GM12878 (cell line): Measurements from ENCODE around the gene TBCD. TPM values are rescaled to one million over a fixed set of nuclear protein-coding genes. Genes with fewer than 3 reads are reported as not detected.
A peak's percentile ranks its signal among the peaks of the same experiment; 100 is the strongest.

Experiments
- ATAC-seq: fragments of 200-7000 bp; cut with Tn5 transposase; 3 replicates; pipeline ENCODE4 v1.9.1; 2020; ENCODE audit warnings: mild to moderate bottlenecking, moderate library complexity
- BruUV-seq: library from RNA; stranded (reverse); fragments of 400-500 nt; replicated peaks from 2 replicates; lab custom pipeline; 2021; lab: Mats Ljungman, UMichigan
- CTCF ChIA-PET: fragments of 300-600 bp; sonication (Branson Sonifier 250); formaldehyde crosslinking; extraction: SDS; loops from one replicate; lab custom pipeline; 2021; ENCODE audit warnings: inconsistent platforms; lab: Yijun Ruan, JAX
- POLR2A ChIA-PET: fragments of 350-600 bp; formaldehyde crosslinking; extraction: SDS; loops from one replicate; lab custom pipeline; 2021; ENCODE audit warnings: inconsistent platforms; lab: Charles Lee
- RAD21 ChIA-PET: fragments of 300-600 bp; sonication (Branson Sonifier 250); formaldehyde crosslinking; loops from one replicate; lab custom pipeline; 2023; ENCODE audit warnings: antibody characterized with exemption; ENCODE audit not compliant: unreplicated experiment; lab: Charles Lee
- SMC1A ChIA-PET: fragments of 300-600 bp; sonication (Branson Sonifier 250); formaldehyde crosslinking; loops from one replicate; lab custom pipeline; 2023; ENCODE audit not compliant: unreplicated experiment, uncharacterized antibody; lab: Charles Lee
- DNase-seq: peaks from one replicate; pipeline ENCODE4 v3.0.0-alpha.2; 2011; ENCODE audit warnings: low read depth, low spot score
- FAIRE-seq: peaks from 3 replicates; lab custom pipeline; 2011; peaks lifted over from hg19 to GRCh38; lab: Jason Lieb, UNC
- H2AFZ ChIP-seq: 2 replicates; pipeline ENCODE4 v1.6.0; 2011; ENCODE audit warnings: low read depth, low read length, control low read depth; ENCODE audit not compliant: control insufficient read depth
- H3K27ac ChIP-seq: 2 replicates; pipeline ENCODE4 v1.5.1; 2011; ENCODE audit warnings: control low read depth; ENCODE audit not compliant: control insufficient read depth, insufficient read depth
- H3K27me3 ChIP-seq, 2 experiments: replicated peaks in 1 of 2; 2 replicates each; pipeline versions ENCODE4 v1.6.0 to v1.6.1; 2011; ENCODE audit warnings: low read length in 1 of 2; ENCODE audit not compliant: control insufficient read depth in 2 of 2, insufficient read depth in 2 of 2
- H3K36me3 ChIP-seq, 2 experiments: 2 replicates each; pipeline ENCODE4 v1.5.1; 2011; ENCODE audit warnings: low read length in 1 of 2; ENCODE audit not compliant: control insufficient read depth in 2 of 2, insufficient read depth in 2 of 2
- H3K4me1 ChIP-seq: 2 replicates; pipeline ENCODE4 v1.6.1; 2011; ENCODE audit warnings: mild to moderate bottlenecking, low read length, moderate library complexity, mixed read lengths; ENCODE audit not compliant: control insufficient read depth, insufficient read depth
- H3K4me2 ChIP-seq: 2 replicates; pipeline ENCODE4 v1.6.0; 2011; ENCODE audit warnings: control low read depth; ENCODE audit not compliant: control insufficient read depth, insufficient read depth
- H3K4me3 ChIP-seq: fragments of 200-600 bp; sonication (generic); 2 replicates; pipeline ENCODE4 v1.5.1; 2016
- H3K79me2 ChIP-seq: 2 replicates; pipeline ENCODE4 v1.6.0; 2011; ENCODE audit warnings: low read length; ENCODE audit not compliant: control insufficient read depth, insufficient read depth
- H3K9ac ChIP-seq: 2 replicates; pipeline ENCODE4 v1.8.0; 2011; ENCODE audit warnings: low read length, control low read depth, mixed read lengths; ENCODE audit not compliant: control insufficient read depth, insufficient read depth
- H3K9me3 ChIP-seq: replicated peaks from 3 replicates; pipeline ENCODE4 v1.5.1; 2011; ENCODE audit warnings: mild to moderate bottlenecking, low read length; ENCODE audit not compliant: control insufficient read depth, insufficient read depth
- H4K20me1 ChIP-seq: 2 replicates; pipeline ENCODE4 v1.6.0; 2011; ENCODE audit not compliant: control insufficient read depth, insufficient read depth
- BACH1 ChIP-seq: fragments of 450-650 bp; IDR thresholded peaks from 2 replicates; pipeline ENCODE4 v1.6.1; 2017; ENCODE audit warnings: mild to moderate bottlenecking, borderline replicate concordance
- BCLAF1 ChIP-seq: fragments of 450-650 bp; IDR thresholded peaks from 2 replicates; pipeline ENCODE4 v1.6.1; 2017; ENCODE audit warnings: antibody characterized with exemption, mild to moderate bottlenecking, moderate library complexity
- BMI1 ChIP-seq: fragments of 450-650 bp; IDR thresholded peaks from 2 replicates; pipeline ENCODE4 v1.6.1; 2016; ENCODE audit warnings: mild to moderate bottlenecking, moderate library complexity, borderline replicate concordance
- EED ChIP-seq: sonication (generic); IDR thresholded peaks from 2 replicates; pipeline ENCODE4 v1.6.1; 2016; ENCODE audit warnings: antibody characterized with exemption, low read depth
- ETV6 ChIP-seq, 2 experiments: fragments of 450-650 bp in 1 of 2; IDR thresholded peaks in 1 of 2; conservative IDR thresholded peaks in 1 of 2; 2 replicates each; pipeline ENCODE4 v1.6.1; 2014; ENCODE audit warnings: antibody characterized with exemption in 1 of 2, borderline replicate concordance in 1 of 2, low read depth in 1 of 2, mild to moderate bottlenecking in 1 of 2, moderate library complexity in 1 of 2
- FOS ChIP-seq: IDR thresholded peaks from 3 replicates; pipeline ENCODE4 v1.6.1; 2011; ENCODE audit warnings: borderline replicate concordance; ENCODE audit not compliant: insufficient read length; ENCODE audit errors: extremely low read depth
- IRF3 ChIP-seq: fragments of 450-650 bp; IDR thresholded peaks from 2 replicates; pipeline ENCODE4 v1.6.1; 2014; ENCODE audit warnings: mild to moderate bottlenecking
- JUNB ChIP-seq: IDR thresholded peaks from 2 replicates; pipeline ENCODE4 v1.6.1; 2016; ENCODE audit warnings: antibody characterized with exemption, mild to moderate bottlenecking
- NFIC ChIP-seq: IDR thresholded peaks from 2 replicates; pipeline ENCODE4 v1.6.1; 2012; ENCODE audit warnings: low read depth, mild to moderate bottlenecking, inconsistent platforms, low read length, moderate library complexity
- PML ChIP-seq: IDR thresholded peaks from 2 replicates; pipeline ENCODE4 v1.6.1; 2012; ENCODE audit warnings: low read length, inconsistent platforms
- POLR2AphosphoS2 ChIP-seq: IDR thresholded peaks from 2 replicates; pipeline ENCODE4 v1.6.1; 2011; ENCODE audit warnings: low read depth, mild to moderate bottlenecking, low read length, improper control_type of control experiment, moderate library complexity
- RCOR1 ChIP-seq: conservative IDR thresholded peaks from 2 replicates; pipeline ENCODE4 v1.6.1; 2012; ENCODE audit warnings: low read depth, low read length, improper control_type of control experiment
- SMAD1 ChIP-seq: fragments of 450-650 bp; IDR thresholded peaks from 2 replicates; pipeline ENCODE4 v1.6.1; 2018; ENCODE audit warnings: mild to moderate bottlenecking, low read depth; ENCODE audit not compliant: partially characterized antibody
- ZBTB40 ChIP-seq: fragments of 450-650 bp; IDR thresholded peaks from 2 replicates; pipeline ENCODE4 v1.6.1; 2016; ENCODE audit warnings: mild to moderate bottlenecking, moderate library complexity, borderline replicate concordance
- ZNF622 ChIP-seq: fragments of 450-650 bp; IDR thresholded peaks from 2 replicates; pipeline ENCODE4 v1.6.1; 2017; ENCODE audit warnings: mild to moderate bottlenecking, inconsistent platforms
- WGBS: methylation state at CpG from one replicate; pipeline ENCODE4 v1.1.6; 2016; ENCODE audit warnings: low lambda C conversion rate; ENCODE audit not compliant: insufficient replicate concordance, insufficient coverage; ENCODE audit errors: missing lambda C conversion rate; 5-methylcytosine and 5-hydroxymethylcytosine counted together
- in situ Hi-C: fragments of 300-500 bp; cut with MboI; formaldehyde crosslinking; loops from 9 replicates; pipeline ENCODE4 v1.14.3; 2018; ENCODE audit warnings: mixed read lengths
- intact Hi-C: fragments of 100-400 bp; cut with micrococcal nuclease; formaldehyde crosslinking; loops from one replicate; pipeline ENCODE4 v1.14.2; 2022; ENCODE audit not compliant: unreplicated experiment
- polyA plus RNA-seq, 11 experiments: library from polyadenylated mRNA; depleted of rRNA in 4 of 11; unstranded in 6 of 11; stranded (reverse) in 5 of 11; fragments of >200 nt; fragmentation: Nextera tagmentation in 4 of 11; fragmentation: Illumina TruSeq in 1 of 11; extraction: Ambion mirVana in 4 of 11; extraction: Trizol in 1 of 11; gene quantifications; 1 replicate in 1 of 11; 2 replicates in 10 of 11; pipeline versions ENCODE4 v1.2.1 to v1.2.3, GENCODE V29; 2011 to 2016; ENCODE audit warnings: inconsistent platforms in 2 of 11, missing spikeins in 2 of 11, low read depth in 1 of 11
- total RNA-seq, 4 experiments: library from RNA; depleted of rRNA in 3 of 4; stranded (reverse); fragments of >200 nt in 3 of 4; fragmentation: Illumina TruSeq in 1 of 4; extraction: Trizol in 1 of 4; gene quantifications; 2 replicates each; pipeline versions ENCODE4 v1.2.1 to v1.2.3, GENCODE V29; 2013 to 2021

TBCD gene
- total and polyA plus RNA-seq, 10 of the 15 experiments (the other 5 are each of a cell fraction or from before 2014, with no cell fraction given): 10.3 to 114 (median 52.4) TPM

GRCh38 chr17:82820278-82821251 lies 68.7 kb downstream of the TBCD start:
- POLR2A ChIA-PET: no interaction called here
- Histone ChIP-seq H2AFZ (no peak overlapping the region), H3K27me3 (no peaks in the 10 kb centered on the region), H3K9ac (no peak overlapping the region), H3K79me2 (no peaks in the 10 kb centered on the region), H3K4me3 (no peak overlapping the region), H3K4me2 (no peak overlapping the region), H3K27ac (no peak overlapping the region), H3K36me3 (peaks cover 0 to 3% of the 10 kb centered on the region in 2 experiments; a peak in 3 of 4 replicates), H3K4me1 (no peaks in the 10 kb centered on the region), H4K20me1 (no peaks in the 10 kb centered on the region), H3K9me3 (no peaks in the 10 kb centered on the region)
- in situ Hi-C loops: no loop called here
- CTCF ChIA-PET: interaction anchor here (0.6 to 1.6 kb wide), 4 partner anchors 39 to 94 kb away, joined by 3 to 4 read pairs (median 4); no protein-coding TSS in a partner anchor
- ATAC-seq: no peak
- no TSS peak for BruUV-seq
- DNase-seq: no peak
- RAD21 ChIA-PET: interaction anchor here (1.3 kb wide), 1 partner anchor 39 kb away, joined by 3 read pairs; no protein-coding TSS in a partner anchor
- intact Hi-C loops: no loop called here
- peak; percentile 18 for FAIRE-seq
- 92% methylated on average over 5 of the region's 5 CpGs for WGBS
- SMC1A ChIA-PET: interaction anchor here (0.9 kb wide), 1 partner anchor 16 kb away, joined by 4 read pairs; no protein-coding TSS in a partner anchor
- TF ChIP-seq RCOR1 (no peak), EED (no peak), ZBTB40 (no peak), ETV6 (conservative IDR thresholded peaks at IDR 0.05 in 1 of 2, IDR thresholded peaks at IDR 0.05 in 1 of 2; ENCODE audit: borderline replicate concordance in 1 of 2, low read depth in 1 of 2) (no peak), POLR2AphosphoS2 (no peak), BACH1 (no peak), BMI1 (no peak), PML (no peak), BCLAF1 (no peak), NFIC (no peak), FOS (no peak), SMAD1 (no peak), JUNB (no peak), ZNF622 (no peak), IRF3 (no peak)
